GM21737 (cell line): ENCODE measurements around the gene CACNA1B.
"Not testable (repeated sequence)": the region's sequence is repeated elsewhere in the genome, so short reads cannot be mapped to it uniquely, and the experiment has no call there.

Experiments
- ATAC-seq: cut with Tn5 transposase; IDR thresholded peaks from one replicate; pipeline ENCODE4 v1.9.1; 2021; ENCODE audit warnings: mild to moderate bottlenecking, moderate library complexity; ENCODE audit not compliant: unreplicated experiment

Gene CACNA1B

GRCh38 chr9:138111607-138112006, 234.0 kb downstream of the CACNA1B start:
- ATAC-seq: no peak

- ATAC-seq: no peak
These were observed 234.6 kb downstream of the CACNA1B start for GRCh38 chr9:138112090-138112748.

- no peak for ATAC-seq
These were observed 235.4 kb downstream of the CACNA1B start for GRCh38 chr9:138112791-138113600.

- ATAC-seq: not testable (repeated sequence)
These were observed 236.2 kb downstream of the CACNA1B start for GRCh38 chr9:138113701-138114325.

GRCh38 chr9:138114501-138115245, 237.1 kb downstream of the CACNA1B start:
- ATAC-seq: no peak

- no peak for ATAC-seq
These were observed 237.9 kb downstream of the CACNA1B start for GRCh38 chr9:138115506-138115905.

- no peak for ATAC-seq
These were observed 238.9 kb downstream of the CACNA1B start for GRCh38 chr9:138116521-138116920.

- no peak for ATAC-seq
These were observed 239.6 kb downstream of the CACNA1B start for GRCh38 chr9:138117101-138117750.

GRCh38 chr9:138117836-138118235, 240.3 kb downstream of the CACNA1B start:
- ATAC-seq: no peak

GRCh38 chr9:138118601-138119071, 241.1 kb downstream of the CACNA1B start:
- no peak for ATAC-seq

- no peak for ATAC-seq
These were observed 241.8 kb downstream of the CACNA1B start for GRCh38 chr9:138119202-138120027.

GRCh38 chr9:138120072-138120471, 242.5 kb downstream of the CACNA1B start:
- ATAC-seq: no peak

GRCh38 chr9:138120511-138121437, 243.2 kb downstream of the CACNA1B start:
- no peak for ATAC-seq

GRCh38 chr9:138121438-138122050, 244.0 kb downstream of the CACNA1B start:
- no peak for ATAC-seq

- no peak for ATAC-seq
These were observed 244.6 kb downstream of the CACNA1B start for GRCh38 chr9:138122201-138122600.

- ATAC-seq: no peak
These were observed 245.1 kb downstream of the CACNA1B start for GRCh38 chr9:138122676-138123075.

- ATAC-seq: no peak
These were observed 245.5 kb downstream of the CACNA1B start for GRCh38 chr9:138123086-138123485.
